Measurements from ENCODE around the gene LPP.

DNA sequence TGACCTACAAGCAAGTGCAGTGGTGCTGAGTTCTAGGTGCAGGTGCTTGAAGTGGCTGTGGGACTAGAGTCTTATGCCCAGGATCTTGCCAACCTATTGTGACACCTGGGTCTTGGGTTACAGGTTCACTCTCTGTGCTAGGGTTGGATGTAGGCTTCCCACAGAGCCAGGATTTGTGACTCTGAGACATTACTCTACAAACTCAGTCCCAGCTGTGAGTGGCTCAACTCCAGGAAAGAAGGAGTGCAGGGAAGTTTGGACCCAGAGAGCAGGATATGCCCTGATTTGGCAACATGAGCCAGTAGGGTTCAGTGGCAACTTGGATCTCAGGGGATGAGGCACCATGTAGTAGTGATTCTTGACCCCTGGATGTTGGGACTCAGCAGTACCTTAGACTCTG lies 182.2 kb downstream of the LPP start:
- TF ChIP-seq, protein P1, sequence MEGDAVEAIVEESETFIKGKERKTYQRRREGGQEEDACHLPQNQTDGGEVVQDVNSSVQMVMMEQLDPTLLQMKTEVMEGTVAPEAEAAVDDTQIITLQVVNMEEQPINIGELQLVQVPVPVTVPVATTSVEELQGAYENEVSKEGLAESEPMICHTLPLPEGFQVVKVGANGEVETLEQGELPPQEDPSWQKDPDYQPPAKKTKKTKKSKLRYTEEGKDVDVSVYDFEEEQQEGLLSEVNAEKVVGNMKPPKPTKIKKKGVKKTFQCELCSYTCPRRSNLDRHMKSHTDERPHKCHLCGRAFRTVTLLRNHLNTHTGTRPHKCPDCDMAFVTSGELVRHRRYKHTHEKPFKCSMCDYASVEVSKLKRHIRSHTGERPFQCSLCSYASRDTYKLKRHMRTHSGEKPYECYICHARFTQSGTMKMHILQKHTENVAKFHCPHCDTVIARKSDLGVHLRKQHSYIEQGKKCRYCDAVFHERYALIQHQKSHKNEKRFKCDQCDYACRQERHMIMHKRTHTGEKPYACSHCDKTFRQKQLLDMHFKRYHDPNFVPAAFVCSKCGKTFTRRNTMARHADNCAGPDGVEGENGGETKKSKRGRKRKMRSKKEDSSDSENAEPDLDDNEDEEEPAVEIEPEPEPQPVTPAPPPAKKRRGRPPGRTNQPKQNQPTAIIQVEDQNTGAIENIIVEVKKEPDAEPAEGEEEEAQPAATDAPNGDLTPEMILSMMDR (IDR thresholded peaks at IDR 0.05; ENCODE audit: borderline replicate concordance, extremely low read depth, low read length, poor library complexity, severe bottlenecking), result no peak
- no peak for TF ChIP-seq EZH2 (IDR thresholded peaks at IDR 0.05; ENCODE audit: borderline replicate concordance, low read depth, low read length, severe bottlenecking)

Data from DND-41 (cell line).